Gastroesophageal sphincter (tissue), 3 donors: ENCODE results near the gene ANKRD52.

ENCODE experiments used
- EP300 ChIP-seq: sonication (generic); formaldehyde crosslinking; IDR thresholded peaks from one replicate; pipeline ENCODE4 v1.6.1; 2017; ENCODE audit warnings: antibody characterized with exemption, mild to moderate bottlenecking
- POLR2A ChIP-seq, 2 donors: fragments of 450-650 bp; IDR thresholded peaks; one replicate each; pipeline ENCODE4 v1.6.1; 2017; ENCODE audit warnings: antibody characterized with exemption in 2 of 2, mild to moderate bottlenecking in 2 of 2, moderate library complexity in 1 of 2
- TF ChIP-seq, protein P1 (sequence below), 4 experiments: fragments of 200-600 bp in 2 of 4; fragments of 450-650 bp in 2 of 4; sonication (generic) in 1 of 4; IDR thresholded peaks; one replicate each; pipeline ENCODE4 v1.5.1; 2017 to 2019; ENCODE audit warnings: antibody characterized with exemption in 4 of 4, mild to moderate bottlenecking in 2 of 4, moderate library complexity in 2 of 4

DNA sequence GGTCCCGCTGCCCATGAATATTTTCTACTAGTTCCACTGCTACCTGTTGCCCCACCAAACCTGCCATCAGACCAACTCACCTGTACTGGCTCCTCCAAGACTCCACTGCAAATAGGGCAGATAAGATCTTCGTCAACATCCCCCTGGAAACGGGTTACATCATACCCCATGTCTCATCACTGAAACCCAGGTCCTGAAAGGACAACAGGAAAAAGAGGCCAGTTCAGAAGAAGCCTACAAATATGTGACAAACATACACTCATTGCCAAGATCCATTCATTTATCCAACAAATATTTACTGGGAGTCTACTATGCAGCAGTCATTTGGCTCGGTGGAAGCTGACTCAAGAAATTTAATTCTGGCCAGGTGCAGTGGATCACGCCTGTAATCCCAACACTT, 44.3 kb downstream of the ANKRD52 start:
- TF ChIP-seq POLR2A (IDR thresholded peaks at IDR 0.05) (no peak), EP300 (no peak)
- TF ChIP-seq, protein P1, sequence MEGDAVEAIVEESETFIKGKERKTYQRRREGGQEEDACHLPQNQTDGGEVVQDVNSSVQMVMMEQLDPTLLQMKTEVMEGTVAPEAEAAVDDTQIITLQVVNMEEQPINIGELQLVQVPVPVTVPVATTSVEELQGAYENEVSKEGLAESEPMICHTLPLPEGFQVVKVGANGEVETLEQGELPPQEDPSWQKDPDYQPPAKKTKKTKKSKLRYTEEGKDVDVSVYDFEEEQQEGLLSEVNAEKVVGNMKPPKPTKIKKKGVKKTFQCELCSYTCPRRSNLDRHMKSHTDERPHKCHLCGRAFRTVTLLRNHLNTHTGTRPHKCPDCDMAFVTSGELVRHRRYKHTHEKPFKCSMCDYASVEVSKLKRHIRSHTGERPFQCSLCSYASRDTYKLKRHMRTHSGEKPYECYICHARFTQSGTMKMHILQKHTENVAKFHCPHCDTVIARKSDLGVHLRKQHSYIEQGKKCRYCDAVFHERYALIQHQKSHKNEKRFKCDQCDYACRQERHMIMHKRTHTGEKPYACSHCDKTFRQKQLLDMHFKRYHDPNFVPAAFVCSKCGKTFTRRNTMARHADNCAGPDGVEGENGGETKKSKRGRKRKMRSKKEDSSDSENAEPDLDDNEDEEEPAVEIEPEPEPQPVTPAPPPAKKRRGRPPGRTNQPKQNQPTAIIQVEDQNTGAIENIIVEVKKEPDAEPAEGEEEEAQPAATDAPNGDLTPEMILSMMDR (IDR thresholded peaks at IDR 0.05), result no peak
